Bronchial epithelial cell (primary cell): ENCODE data around the gene HPCA. TPM values are rescaled to one million over a fixed set of nuclear protein-coding genes. Genes with fewer than 3 reads are reported as not detected.

ENCODE experiments used
- DNase-seq: peaks from one replicate; pipeline ENCODE4 v3.0.0-alpha.2; 2010; ENCODE audit warnings: low read depth
- FAIRE-seq: peaks from 2 replicates; lab custom pipeline; 2011; peaks lifted over from hg19 to GRCh38; lab: Jason Lieb, UNC
- H3K27me3 ChIP-seq: 2 replicates; pipeline ENCODE4 v1.5.1; 2011; ENCODE audit warnings: low read length; ENCODE audit not compliant: control insufficient read depth, insufficient read depth
- H3K36me3 ChIP-seq: 2 replicates; pipeline ENCODE4 v1.5.1; 2011; ENCODE audit warnings: low read length; ENCODE audit not compliant: control insufficient read depth, insufficient read depth
- H3K4me3 ChIP-seq: 2 replicates; pipeline ENCODE4 v1.5.1; 2011; ENCODE audit warnings: mild to moderate bottlenecking, low read depth, low read length, control low read depth
- CTCF ChIP-seq: IDR thresholded peaks from 2 replicates; pipeline ENCODE4 v1.5.1; 2011; ENCODE audit warnings: mild to moderate bottlenecking, moderate library complexity, low read length, control low read depth, inconsistent platforms; ENCODE audit not compliant: insufficient read depth, severe bottlenecking
- total RNA-seq: library from RNA; depleted of rRNA; stranded (reverse); fragments of >200 nt; gene quantifications from 2 replicates; pipeline ENCODE4 v1.2.1, GENCODE V29; 2014

The HPCA gene
- not detected in 2 replicates for total RNA-seq

GRCh38 chr1:32886004-32886827 is at the start of gene HPCA:
HPCA (plus strand) TSS chr1:32886491; CDS start chr1:32888899, 2,408 bp downstream.
- FAIRE-seq (no peak), DNase-seq (no peak)
- peak; percentile 91 for TF ChIP-seq CTCF
- no peaks in the 10 kb centered on the region for H3K36me3 ChIP-seq
- peaks cover 13% of the 10 kb centered on the region for H3K27me3 ChIP-seq
- H3K4me3 ChIP-seq, result no peak within 1 kb of the TSS

DNA sequence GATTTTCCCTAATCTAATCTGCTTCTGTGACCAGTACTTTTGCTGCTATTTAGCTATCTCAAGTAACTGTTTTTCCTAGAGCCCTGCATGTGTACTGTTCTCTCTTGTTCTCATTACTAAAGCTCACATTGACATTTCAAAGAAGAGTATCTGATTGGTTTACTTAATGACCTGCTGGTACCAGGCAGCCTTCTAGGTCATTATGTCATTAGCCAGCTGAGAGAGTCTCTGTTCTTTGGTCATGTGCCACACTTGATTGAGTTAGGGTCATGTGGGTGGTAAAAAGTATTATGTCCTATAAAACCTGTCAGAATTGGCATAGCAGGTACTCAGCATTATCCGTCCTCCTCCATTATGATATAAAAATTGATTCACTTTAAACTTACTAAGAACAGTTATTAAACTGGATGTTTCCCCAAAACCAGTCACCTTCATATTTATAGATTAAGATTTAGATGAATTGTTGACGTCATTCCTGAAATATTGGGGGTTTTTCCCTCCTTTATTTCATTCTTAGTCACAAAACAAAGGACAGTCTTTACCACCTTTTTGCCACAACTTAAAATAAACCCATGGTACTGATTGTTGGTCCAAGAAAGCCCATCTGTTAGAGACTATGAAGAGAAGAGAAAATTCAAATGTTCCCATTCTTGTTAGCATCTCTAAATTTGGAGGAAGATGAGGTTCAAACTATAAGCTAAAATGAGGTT is 37.8 kb upstream of the HPCA start:
- DNase-seq, result no peak
- H3K36me3 ChIP-seq, result peaks cover 3% of the 10 kb centered on the region
- no peak for FAIRE-seq

DNA sequence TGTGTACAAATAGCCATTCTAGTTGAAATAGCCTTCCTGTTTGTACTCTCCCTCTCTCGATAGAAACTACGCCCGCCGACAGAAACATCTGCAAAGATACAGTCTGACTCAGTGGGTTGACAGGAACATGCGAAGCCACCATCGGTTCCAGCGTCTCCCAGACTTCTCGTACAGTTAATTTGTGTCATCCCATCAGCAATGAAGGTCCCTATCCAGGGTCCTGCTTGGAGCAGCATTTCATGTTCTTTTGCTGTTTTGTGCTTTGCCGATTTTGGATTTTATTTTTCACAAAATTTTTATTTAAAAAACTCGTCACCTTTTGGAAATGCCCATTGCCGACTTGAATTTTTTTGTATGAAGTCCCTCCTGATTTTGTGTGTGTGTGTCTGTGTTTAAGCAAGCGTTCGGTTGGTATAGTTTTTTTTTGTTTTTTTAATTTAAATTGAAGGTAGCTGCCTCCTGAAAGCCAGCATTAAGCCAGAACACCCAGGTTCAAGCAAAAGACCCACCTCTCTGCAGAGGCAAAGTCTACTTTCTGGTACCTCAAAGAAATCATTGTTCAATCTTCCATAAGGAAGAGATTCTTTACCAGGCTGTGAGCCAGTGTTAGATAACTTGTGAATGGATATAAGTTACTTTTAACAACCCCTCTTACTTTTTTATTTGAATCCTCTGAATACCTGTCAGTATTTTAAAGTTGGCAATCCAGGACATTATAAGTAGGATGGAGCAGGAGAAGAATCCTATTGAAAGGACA is 30.3 kb upstream of the HPCA start:
- no peak for DNase-seq
- no peak for FAIRE-seq
- Histone ChIP-seq H3K4me3 (no peak overlapping the region), H3K27me3 (no peaks in the 10 kb centered on the region), H3K36me3 (peaks cover 9% of the 10 kb centered on the region)
- no peak for TF ChIP-seq CTCF

More for the DNA sequence above, 37.8 kb upstream of the HPCA start:
- Histone ChIP-seq H3K27me3 (no peaks in the 10 kb centered on the region), H3K4me3 (no peak overlapping the region)
- TF ChIP-seq CTCF, result no peak

DNA sequence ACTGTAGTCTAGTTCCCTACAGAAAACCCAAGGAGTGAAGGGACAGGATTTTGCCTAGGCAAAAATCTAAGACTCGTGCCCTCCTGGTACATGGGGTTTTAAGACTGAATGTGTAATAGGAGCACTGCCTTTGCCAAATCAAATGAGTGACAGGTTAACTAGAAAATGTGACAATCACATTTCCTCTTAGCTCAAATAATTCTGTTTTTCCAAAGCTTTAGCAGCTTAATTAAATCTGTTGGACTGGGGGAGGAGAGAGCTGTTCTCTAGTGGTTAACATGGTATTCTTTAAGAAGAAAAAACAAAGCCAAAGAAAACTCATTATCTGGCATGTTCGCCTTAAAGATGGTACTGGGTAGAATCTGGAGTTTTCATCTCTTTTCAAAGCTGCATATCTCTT is 28.2 kb upstream of the HPCA start:
- peaks cover 8% of the 10 kb centered on the region for H3K36me3 ChIP-seq

GRCh38 chr1:32858791-32859190 is 27.5 kb upstream of the HPCA start:
- DNase-seq (no peak), FAIRE-seq (no peak)
- Histone ChIP-seq H3K27me3 (no peaks in the 10 kb centered on the region), H3K36me3 (peaks cover 8% of the 10 kb centered on the region), H3K4me3 (no peak overlapping the region)
- no peak for TF ChIP-seq CTCF

More for the DNA sequence above, 28.2 kb upstream of the HPCA start:
- DNase-seq, result no peak
- no peaks in the 10 kb centered on the region for H3K27me3 ChIP-seq
- FAIRE-seq, result no peak
- no peak for TF ChIP-seq CTCF
- H3K4me3 ChIP-seq, result no peak overlapping the region
